CD4-positive, alpha-beta T cell treated with Interleukin-15 for 1 hour (primary cell): ENCODE measurements around the gene HSF5.
A peak's percentile ranks its signal among the peaks of the same experiment; 100 is the strongest.

ENCODE experiments used
- DNase-seq: peaks from one replicate; pipeline ENCODE4 v3.0.0-alpha.2; 2020

Gene HSF5

GRCh38 chr17:58487589-58488427 lies at the start of gene HSF5:
Gene HSF5, minus strand, starts transcription at chr17:58488408. Its CDS starts 134 bp downstream, at chr17:58488274.
- peak; percentile 84 for DNase-seq

GRCh38 chr17:58537266-58537665 lies 49.1 kb upstream of the HSF5 start:
- no peak for DNase-seq

- DNase-seq: no peak
These were observed 48.3 kb upstream of the HSF5 start for GRCh38 chr17:58536542-58536941.

GRCh38 chr17:58535431-58535830 lies 47.2 kb upstream of the HSF5 start:
- DNase-seq: no peak

GRCh38 chr17:58534901-58535421 lies 46.8 kb upstream of the HSF5 start:
- DNase-seq: peak; percentile 32

GRCh38 chr17:58534331-58534730 lies 46.1 kb upstream of the HSF5 start:
- DNase-seq: no peak

- no peak for DNase-seq
These were observed 45.5 kb upstream of the HSF5 start for GRCh38 chr17:58533616-58534188.

- DNase-seq: no peak
These were observed 44.3 kb upstream of the HSF5 start for GRCh38 chr17:58532555-58532951.

GRCh38 chr17:58531661-58532554 lies 43.7 kb upstream of the HSF5 start:
- peak; percentile 60 for DNase-seq

GRCh38 chr17:58531122-58531521 lies 42.9 kb upstream of the HSF5 start:
- no peak for DNase-seq

- DNase-seq: no peak
These were observed 42.4 kb upstream of the HSF5 start for GRCh38 chr17:58530655-58531054.

GRCh38 chr17:58529275-58529674 lies 41.1 kb upstream of the HSF5 start:
- DNase-seq: no peak

GRCh38 chr17:58528443-58528842 lies 40.2 kb upstream of the HSF5 start:
- no peak for DNase-seq

GRCh38 chr17:58527949-58528348 lies 39.7 kb upstream of the HSF5 start:
- no peak for DNase-seq

GRCh38 chr17:58527306-58527705 lies 39.1 kb upstream of the HSF5 start:
- DNase-seq: no peak

- DNase-seq: no peak
These were observed 37.0 kb upstream of the HSF5 start for GRCh38 chr17:58525239-58525638.

- DNase-seq: no peak
These were observed 33.5 kb upstream of the HSF5 start for GRCh38 chr17:58521680-58522079.

GRCh38 chr17:58520843-58521430 lies 32.7 kb upstream of the HSF5 start:
- DNase-seq: no peak

GRCh38 chr17:58517928-58518609 lies 29.9 kb upstream of the HSF5 start:
- peak; percentile 100 for DNase-seq

GRCh38 chr17:58517378-58517927 lies 29.2 kb upstream of the HSF5 start:
- no peak for DNase-seq

- DNase-seq: no peak
These were observed 28.6 kb upstream of the HSF5 start for GRCh38 chr17:58516644-58517377.
